Cardiac muscle cell (in vitro differentiated cells and primary cell): ENCODE measurements around the gene KRT14. TPM values are rescaled to one million over a fixed set of nuclear protein-coding genes. Genes with fewer than 3 reads are reported as not detected.
"Not testable (repeated sequence)": the region's sequence is repeated elsewhere in the genome, so short reads cannot be mapped to it uniquely, and the experiment has no call there.

Experiments used
- DNase-seq, 2 donors: peaks; one replicate each; pipeline versions ENCODE4 v3.0.0 to v3.0.0-alpha.2; 2010 to 2017; ENCODE audit warnings: low read depth in 1 of 2, low spot score in 1 of 2
- H3K27ac ChIP-seq: fragments of 200-600 bp; sonication (generic); 2 replicates; pipeline ENCODE4 v1.5.1; 2016
- H3K27me3 ChIP-seq: fragments of 200-600 bp; sonication (generic); 2 replicates; pipeline ENCODE4 v1.6.0; 2016; ENCODE audit warnings: control low read depth
- H3K36me3 ChIP-seq: fragments of 200-600 bp; sonication (generic); 2 replicates; pipeline ENCODE4 v1.5.1; 2016; ENCODE audit warnings: control low read depth
- H3K4me1 ChIP-seq: fragments of 200-600 bp; sonication (generic); 2 replicates; pipeline ENCODE4 v1.8.1; 2017; ENCODE audit warnings: low read depth, mild to moderate bottlenecking, mixed run types
- H3K4me3 ChIP-seq: fragments of 200-600 bp; sonication (generic); 2 replicates; pipeline ENCODE4 v1.5.1; 2016; ENCODE audit warnings: mild to moderate bottlenecking
- H3K9me3 ChIP-seq: fragments of 200-600 bp; sonication (generic); 2 replicates; pipeline ENCODE4 v1.5.1; 2017; ENCODE audit warnings: low read depth, mild to moderate bottlenecking, control low read depth
- CTCF ChIP-seq: IDR thresholded peaks from 2 replicates; pipeline ENCODE4 v1.5.1; 2012; ENCODE audit warnings: low read depth, mild to moderate bottlenecking, low read length
- polyA plus RNA-seq: library from polyadenylated mRNA; unstranded; fragments of >200 nt; fragmentation: Nextera tagmentation; extraction: Ambion mirVana; gene quantifications from 2 replicates; pipeline ENCODE4 v1.2.1, GENCODE V29; 2016
- total RNA-seq: library from RNA; depleted of rRNA; stranded (reverse); fragments of >200 nt; gene quantifications from 2 replicates; pipeline ENCODE4 v1.2.3, GENCODE V29; 2016

KRT14 gene
- total and polyA plus RNA-seq, 2 experiments from 2014 or later = 0.20 TPM; not detected in 1

GRCh38 chr17:41617698-41618097 is 31.0 kb upstream of the KRT14 start:
- Histone ChIP-seq H3K27ac (no peak overlapping the region), H3K36me3 (no peaks in the 10 kb centered on the region), H3K4me1 (peaks cover 5% of the 10 kb centered on the region), H3K27me3 (no peaks in the 10 kb centered on the region), H3K4me3 (no peak overlapping the region), H3K9me3 (no peaks in the 10 kb centered on the region)
- no peak for DNase-seq
- no peak for TF ChIP-seq CTCF

GRCh38 chr17:41617136-41617535 is 30.4 kb upstream of the KRT14 start:
- Histone ChIP-seq H3K36me3 (no peaks in the 10 kb centered on the region), H3K4me3 (no peak overlapping the region), H3K27ac (no peak overlapping the region), H3K27me3 (no peaks in the 10 kb centered on the region), H3K9me3 (no peaks in the 10 kb centered on the region), H3K4me1 (peaks cover 5% of the 10 kb centered on the region)
- no peak for DNase-seq
- no peak for TF ChIP-seq CTCF

GRCh38 chr17:41616486-41616885 is 29.8 kb upstream of the KRT14 start:
- not testable (repeated sequence) for H3K27ac ChIP-seq, H3K36me3 ChIP-seq, H3K4me3 ChIP-seq, H3K9me3 ChIP-seq, H3K4me1 ChIP-seq, H3K27me3 ChIP-seq, DNase-seq

GRCh38 chr17:41615454-41615853 is 28.8 kb upstream of the KRT14 start:
- H3K4me3 ChIP-seq = no peak overlapping the region
- H3K4me1 ChIP-seq = peaks cover 5% of the 10 kb centered on the region
- no peak overlapping the region for H3K27ac ChIP-seq
- DNase-seq = no peak
- H3K27me3 ChIP-seq = no peaks in the 10 kb centered on the region
- no peak for TF ChIP-seq CTCF
- no peaks in the 10 kb centered on the region for H3K9me3 ChIP-seq
- H3K36me3 ChIP-seq = no peaks in the 10 kb centered on the region

GRCh38 chr17:41614767-41615166 is 28.1 kb upstream of the KRT14 start:
- not testable (repeated sequence) for DNase-seq, H3K4me1 ChIP-seq, H3K36me3 ChIP-seq, H3K9me3 ChIP-seq, H3K27ac ChIP-seq, H3K27me3 ChIP-seq, H3K4me3 ChIP-seq

- no peak for DNase-seq
- H3K27ac ChIP-seq = no peak overlapping the region
- H3K9me3 ChIP-seq = no peaks in the 10 kb centered on the region
- no peaks in the 10 kb centered on the region for H3K36me3 ChIP-seq
- H3K27me3 ChIP-seq = no peaks in the 10 kb centered on the region
- H3K4me3 ChIP-seq = no peak overlapping the region
- no peak for TF ChIP-seq CTCF
- peaks cover 5% of the 10 kb centered on the region for H3K4me1 ChIP-seq
Observed at GRCh38 chr17:41614098-41614497, 27.4 kb upstream of the KRT14 start.
